ENCODE data around the gene CAMKMT.
"Not testable (repeated sequence)": the region's sequence is repeated elsewhere in the genome, so short reads cannot be mapped to it uniquely, and the experiment has no call there.

Gene CAMKMT

GRCh38 chr2:44559108-44559507 lies 197.4 kb downstream of the CAMKMT start:
- FAIRE-seq, result no peak

- FAIRE-seq, result no peak
These were observed 198.6 kb downstream of the CAMKMT start for GRCh38 chr2:44560352-44560751.

GRCh38 chr2:44560941-44561340 lies 199.2 kb downstream of the CAMKMT start:
- FAIRE-seq, result no peak

DNA sequence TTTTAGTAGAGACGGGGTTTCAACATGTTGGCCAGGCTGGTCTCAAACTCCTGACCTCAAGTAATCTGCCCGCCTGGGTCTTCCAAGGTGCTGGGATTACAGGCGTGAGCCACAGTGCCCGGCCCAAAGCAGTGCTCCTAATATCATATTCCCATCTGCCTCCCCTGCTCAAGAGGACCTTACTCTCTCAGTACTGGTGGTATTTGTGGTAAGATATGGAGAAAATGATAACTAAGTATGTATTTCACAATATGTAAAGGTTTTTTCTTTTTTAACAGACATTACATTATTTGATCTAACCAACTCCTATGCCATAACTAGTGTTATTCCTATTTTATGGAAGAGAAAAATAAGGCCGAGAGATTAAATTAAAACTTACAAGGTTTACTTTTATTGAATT lies 201.0 kb downstream of the CAMKMT start:
- no peak for FAIRE-seq

DNA sequence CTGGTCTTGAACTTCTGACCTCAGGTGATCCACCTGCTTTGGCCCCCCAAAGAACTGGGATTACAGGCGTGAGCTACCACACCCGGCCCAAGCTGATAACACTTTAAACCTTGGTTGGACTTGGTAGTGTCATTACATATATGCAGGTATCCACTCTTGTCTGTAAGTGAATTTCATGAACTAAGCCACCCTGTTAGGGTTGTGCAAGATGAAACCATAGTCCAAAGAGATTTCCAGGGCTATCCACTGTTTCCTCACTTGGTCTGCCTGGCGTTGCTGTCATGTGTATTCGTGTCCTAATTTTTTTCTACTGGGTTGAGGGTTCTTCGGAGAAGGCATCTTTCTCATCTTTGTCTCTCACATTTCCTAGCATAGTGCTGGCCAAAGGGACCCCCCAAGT lies 203.0 kb downstream of the CAMKMT start:
- FAIRE-seq, result no peak

- FAIRE-seq, result no peak
These were observed 204.3 kb downstream of the CAMKMT start for GRCh38 chr2:44566059-44566458.

DNA sequence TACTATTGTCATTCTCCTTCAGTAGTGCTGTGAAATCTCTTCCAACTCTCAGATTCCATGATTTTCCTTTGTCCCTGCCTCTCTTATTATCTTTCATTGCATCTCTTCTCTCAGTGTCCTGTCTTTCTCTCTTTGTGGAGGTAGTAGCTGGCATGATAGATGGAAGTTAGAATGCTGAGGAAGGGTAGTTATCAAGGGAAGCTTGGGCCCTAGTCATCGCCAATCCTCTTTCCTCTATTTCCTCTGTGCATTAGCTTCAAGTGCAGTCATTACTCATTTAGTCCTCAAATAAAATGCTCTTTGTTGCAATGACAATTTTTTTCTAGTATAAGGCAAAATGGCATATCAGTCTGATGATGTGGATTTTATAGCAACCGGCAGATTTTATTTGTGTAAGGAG lies 207.7 kb downstream of the CAMKMT start:
- no peak for FAIRE-seq

- peak; percentile 74 for FAIRE-seq
These were observed 208.5 kb downstream of the CAMKMT start for GRCh38 chr2:44570271-44570670.

- no peak for FAIRE-seq
These were observed 209.0 kb downstream of the CAMKMT start for GRCh38 chr2:44570777-44571176.

- no peak for FAIRE-seq
These were observed 210.6 kb downstream of the CAMKMT start for GRCh38 chr2:44572196-44572900.

DNA sequence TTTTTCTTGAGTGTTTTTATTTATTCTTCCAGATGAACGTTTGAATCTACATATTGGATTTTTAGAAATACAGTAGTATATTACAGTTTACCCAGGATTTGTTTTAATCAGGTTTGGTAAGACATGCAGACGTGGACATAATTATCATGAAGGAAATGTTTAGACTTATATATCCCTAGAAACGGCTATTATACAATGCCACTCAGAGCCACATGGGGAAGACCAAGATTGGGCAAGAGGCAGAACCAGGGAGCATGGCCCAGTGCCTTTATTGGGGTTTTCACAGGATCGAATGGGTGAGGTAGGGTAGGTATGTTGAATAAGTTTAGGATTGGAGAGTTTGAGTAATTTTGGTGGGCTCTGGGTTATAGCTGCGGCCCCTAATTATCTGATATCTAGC lies 212.2 kb downstream of the CAMKMT start:
- FAIRE-seq, result no peak

- peak; percentile 73 for FAIRE-seq
These were observed 216.8 kb downstream of the CAMKMT start for GRCh38 chr2:44578471-44579093.

DNA sequence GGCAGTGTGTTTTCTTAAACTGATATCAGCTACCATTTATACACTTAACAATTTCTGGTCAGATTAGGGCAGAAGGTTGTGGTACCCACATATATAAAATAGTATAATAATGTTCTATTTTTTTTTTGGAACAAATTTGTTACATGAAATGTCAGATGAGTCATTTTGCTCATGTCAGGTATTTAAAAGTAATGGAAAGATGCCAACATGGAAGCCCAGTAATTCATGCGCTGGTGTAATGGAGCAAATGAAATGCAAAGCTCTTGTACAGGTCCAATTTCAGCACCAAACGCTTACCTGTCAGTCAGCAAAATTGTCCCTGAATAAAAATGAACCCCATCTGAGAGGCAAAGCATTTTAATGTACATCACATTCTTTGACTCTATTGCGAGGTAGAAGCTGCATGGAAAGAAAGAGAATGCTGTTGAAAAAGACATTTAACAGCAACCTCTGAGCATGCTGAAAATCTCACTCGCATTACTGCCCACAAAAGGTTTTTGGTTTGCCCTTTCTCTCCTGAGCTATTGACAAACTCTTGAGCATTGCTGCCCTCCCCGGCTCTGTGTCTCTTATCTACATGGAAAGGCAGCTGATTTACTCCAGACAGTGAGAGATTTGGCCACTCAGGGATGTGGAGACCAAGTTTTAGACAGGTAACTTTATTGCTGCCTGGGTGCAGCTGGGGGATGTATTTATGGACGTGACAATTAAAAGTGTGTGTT lies 217.5 kb downstream of the CAMKMT start:
- FAIRE-seq, result no peak

DNA sequence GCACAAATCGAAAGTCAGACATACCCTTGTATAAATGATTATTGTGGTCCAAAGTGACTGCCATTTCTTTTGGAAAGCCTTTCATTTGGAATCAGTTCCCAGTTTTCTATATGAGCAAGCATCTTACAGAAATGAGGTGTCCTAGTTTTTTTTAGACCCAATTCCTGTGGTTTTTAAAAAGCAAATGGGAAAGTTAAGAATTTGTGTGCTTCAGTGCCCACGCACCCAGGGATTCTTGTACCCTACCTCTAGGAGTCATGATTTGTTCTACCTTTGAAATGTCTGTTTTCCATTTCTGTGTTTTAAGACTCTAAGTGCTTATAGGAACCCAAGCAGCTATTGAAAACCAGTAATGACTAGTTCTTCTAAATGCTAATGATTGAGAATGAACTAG lies 218.1 kb downstream of the CAMKMT start:
- FAIRE-seq, result no peak

DNA sequence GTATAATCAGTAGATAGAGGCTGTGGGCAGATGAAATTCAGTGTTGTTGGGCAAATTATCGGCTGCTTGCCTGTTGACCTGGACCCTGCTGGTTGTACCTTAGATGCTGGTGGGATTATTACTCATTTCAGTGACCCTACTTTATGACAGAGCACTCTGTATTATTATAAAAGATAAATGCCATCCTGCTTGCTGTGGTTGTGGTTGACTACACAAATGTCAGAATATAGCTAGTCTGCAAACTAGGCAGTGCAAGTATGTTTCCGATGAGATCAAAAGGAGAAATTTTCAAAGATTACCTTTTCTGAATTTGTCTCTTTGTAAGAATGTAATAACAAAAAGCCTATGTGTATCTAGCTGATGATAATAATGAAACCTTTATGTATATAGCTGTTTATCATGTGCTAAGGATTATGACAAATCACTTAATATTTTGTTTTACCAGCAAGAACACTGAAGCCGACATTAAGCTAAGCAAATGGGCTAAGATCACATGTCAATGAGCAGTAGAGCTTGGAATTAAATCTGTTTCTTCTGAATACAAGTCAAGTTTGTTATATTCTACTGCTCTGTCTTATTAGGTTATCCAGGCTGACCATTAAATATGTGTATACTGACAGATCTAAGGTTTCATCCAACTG lies 219.2 kb downstream of the CAMKMT start:
- no peak for FAIRE-seq

DNA sequence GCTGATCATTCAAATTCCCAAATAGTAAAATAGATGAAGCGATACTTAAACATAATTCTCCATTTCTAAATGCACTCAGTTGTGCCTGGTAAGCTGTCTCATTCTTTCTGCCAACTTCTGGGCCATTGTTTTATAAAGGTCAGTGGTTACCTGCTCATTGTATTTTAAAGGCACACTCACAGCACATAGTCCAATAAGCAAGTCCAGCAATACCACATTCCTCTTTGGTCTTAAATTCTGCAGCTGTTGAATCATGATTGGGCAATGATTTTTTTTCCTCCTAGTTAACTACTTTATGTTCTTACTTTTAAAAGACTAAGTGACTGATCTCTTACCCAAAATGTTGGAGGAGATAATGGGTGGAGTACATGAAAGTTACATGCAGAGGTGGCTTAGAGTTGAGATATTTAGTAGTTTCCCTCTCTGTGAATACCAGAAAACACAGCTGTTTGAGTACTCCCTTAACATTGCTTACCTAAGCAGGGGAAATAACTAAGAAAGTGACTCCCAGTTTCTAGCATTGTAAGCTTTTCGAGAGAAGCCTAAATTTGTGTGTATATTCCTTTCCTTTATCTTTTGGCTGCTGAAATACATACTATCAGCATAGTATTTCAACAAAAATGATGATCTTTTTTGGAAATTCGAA lies 220.7 kb downstream of the CAMKMT start:
- FAIRE-seq, result no peak

DNA sequence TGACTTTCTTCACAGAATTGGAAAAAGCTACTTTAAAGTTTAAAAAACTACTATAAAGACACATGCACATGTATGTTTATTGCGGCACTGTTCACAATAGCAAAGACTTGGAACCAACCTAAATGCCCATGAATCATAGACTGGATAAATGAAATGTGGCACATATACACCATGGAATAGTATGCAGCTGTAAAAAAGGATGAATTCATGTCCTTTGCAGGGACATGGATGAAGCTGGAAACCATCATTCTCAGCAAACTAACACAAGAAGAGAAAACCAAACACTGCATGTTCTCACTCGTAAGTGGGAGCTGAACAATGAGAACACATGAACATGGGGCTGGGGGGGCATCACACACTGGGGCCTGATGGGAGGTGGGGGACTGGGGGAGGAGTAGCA lies 233.9 kb downstream of the CAMKMT start:
- not testable (repeated sequence) for FAIRE-seq

- no peak for FAIRE-seq
These were observed 235.0 kb downstream of the CAMKMT start for GRCh38 chr2:44596537-44597320.

GRCh38 chr2:44598330-44599119 lies 236.8 kb downstream of the CAMKMT start:
- no peak for FAIRE-seq

GRCh38 chr2:44599130-44599529 lies 237.4 kb downstream of the CAMKMT start:
- peak; percentile 58 for FAIRE-seq

DNA sequence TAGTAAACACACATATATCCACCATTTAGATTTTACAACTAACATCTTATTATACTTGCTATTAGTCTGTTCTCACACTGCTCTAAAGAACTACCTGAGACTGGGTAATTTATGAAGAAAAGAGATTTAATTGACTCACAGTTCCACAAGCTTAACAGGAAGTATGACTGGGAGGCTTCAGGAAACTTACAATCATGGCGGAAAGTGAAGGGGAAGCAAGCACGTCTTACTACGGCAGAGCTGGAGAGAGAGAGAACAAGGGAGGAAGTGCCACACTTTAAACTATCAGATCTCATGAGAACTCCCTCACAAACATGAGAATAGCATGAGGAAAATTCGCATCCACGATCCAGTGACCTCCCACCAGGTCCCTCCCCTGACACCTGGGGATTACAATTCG lies 240.7 kb downstream of the CAMKMT start:
- no peak for FAIRE-seq

All from islet of Langerhans (tissue), 1 donor.